IgD-negative memory B cell (primary cell): Measurements from ENCODE around the gene EID1. TPM values are rescaled to one million over a fixed set of nuclear protein-coding genes. Genes with fewer than 3 reads are reported as not detected.

ENCODE experiments used
- H3K27ac Mint-ChIP-seq, 3 donors: one replicate each; pipeline ENCODE4 v1.8.0; 2020 to 2022; ENCODE audit warnings: mild to moderate bottlenecking in 3 of 3, mixed read lengths in 3 of 3, moderate library complexity in 1 of 3
- H3K27me3 Mint-ChIP-seq: one replicate; pipeline ENCODE4 v1.8.0; 2021; ENCODE audit warnings: mixed read lengths
- H3K36me3 Mint-ChIP-seq: one replicate; pipeline ENCODE4 v1.8.0; 2020; ENCODE audit warnings: mild to moderate bottlenecking, mixed read lengths
- H3K4me1 Mint-ChIP-seq, 3 donors: one replicate each; pipeline ENCODE4 v1.8.0; 2020 to 2022; ENCODE audit warnings: mixed read lengths in 3 of 3, mild to moderate bottlenecking in 1 of 3
- H3K4me3 Mint-ChIP-seq, 4 donors: one replicate each; pipeline ENCODE4 v1.8.0; 2020 to 2022; ENCODE audit warnings: mild to moderate bottlenecking in 4 of 4, mixed read lengths in 4 of 4, moderate library complexity in 3 of 4
- H3K9me3 Mint-ChIP-seq, 3 donors: one replicate each; pipeline ENCODE4 v1.8.0; 2020 to 2021; ENCODE audit warnings: mixed read lengths in 3 of 3, mild to moderate bottlenecking in 1 of 3
- polyA plus RNA-seq: library from polyadenylated mRNA; unstranded; fragments of 300-500 nt; fragmentation: Illumina TruSeq; gene quantifications from one replicate; pipeline ENCODE4 v1.2.3, GENCODE V29; 2021

EID1 gene
- polyA plus RNA-seq, 1 donor from 2014 or later: 140 TPM

DNA sequence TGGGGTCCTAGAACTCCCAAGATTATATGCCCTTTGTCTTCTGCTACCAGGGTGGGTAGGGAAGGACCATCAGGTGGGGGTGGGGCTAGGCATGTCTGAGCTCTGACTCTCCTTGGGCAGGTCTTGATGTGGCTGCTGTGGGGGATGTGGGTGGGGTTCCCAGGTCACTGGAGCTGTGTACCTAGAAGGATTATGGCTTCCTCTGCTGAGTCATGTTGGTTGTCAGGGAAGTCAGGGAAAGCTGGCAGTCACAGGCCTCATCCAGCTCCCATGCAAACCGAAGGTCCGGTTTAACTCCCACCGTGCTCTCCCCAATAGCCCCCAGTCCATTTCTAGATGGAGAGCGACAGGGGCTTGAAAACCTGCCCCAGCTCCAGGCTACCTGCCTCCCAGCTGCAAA is 35.2 kb downstream of the EID1 start:
- Mint-ChIP-seq H3K36me3 (no peaks in the 10 kb centered on the region), H3K27me3 (peaks cover 4% of the 10 kb centered on the region), H3K4me3 (no peak overlapping the region)

DNA sequence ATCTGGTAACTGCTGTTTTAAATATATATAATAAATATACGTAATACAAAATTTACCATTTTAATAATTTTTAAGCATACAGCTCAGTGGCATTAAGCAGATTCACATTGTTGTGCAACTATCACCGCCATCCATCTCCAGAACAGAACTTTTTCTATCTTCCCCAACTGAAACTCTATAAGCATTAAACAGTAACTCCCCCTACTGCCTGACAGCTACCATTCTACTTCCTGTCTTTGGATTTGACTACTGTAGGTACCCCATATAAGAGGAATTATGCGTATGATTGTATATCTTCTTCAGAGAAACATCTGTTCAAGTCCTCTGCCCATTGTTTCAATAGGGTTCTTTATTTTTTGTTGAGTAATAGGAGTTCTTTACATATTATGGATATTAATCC is 36.8 kb downstream of the EID1 start:
- Mint-ChIP-seq H3K27me3 (peaks cover 8% of the 10 kb centered on the region), H3K27ac (no peak overlapping the region), H3K36me3 (peaks cover 1% of the 10 kb centered on the region), H3K9me3 (peaks cover 0 to 3% (median 0%) of the 10 kb centered on the region in 3 donors), H3K4me1 (peaks cover 0 to 3% (median 0%) of the 10 kb centered on the region in 3 donors), H3K4me3 (no peak overlapping the region)

More for the DNA sequence above, 35.2 kb downstream of the EID1 start:
- Mint-ChIP-seq H3K27ac (no peak overlapping the region), H3K4me1 (no peaks in the 10 kb centered on the region), H3K9me3 (peaks cover 0 to 3% (median 0%) of the 10 kb centered on the region in 3 donors)

DNA sequence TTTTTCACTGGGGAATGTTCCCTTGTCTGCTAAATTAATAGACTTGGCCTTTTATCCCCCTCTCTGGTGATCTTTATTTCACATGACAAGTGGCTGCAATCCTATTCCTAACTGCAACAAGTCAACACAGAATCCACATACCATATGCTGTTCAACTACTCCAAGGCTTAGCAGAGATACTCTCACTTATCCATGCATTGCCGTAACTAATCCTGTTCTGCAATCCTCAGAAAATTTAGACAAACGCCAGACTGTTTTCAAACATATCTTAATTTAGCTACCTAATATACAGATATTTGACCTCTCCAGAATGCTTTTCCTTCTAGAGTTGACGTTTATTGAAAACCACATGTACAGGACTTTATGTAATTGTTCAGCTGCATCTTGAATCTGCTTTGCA is 37.9 kb downstream of the EID1 start:
- no peak overlapping the region for H3K27ac Mint-ChIP-seq
- H3K36me3 Mint-ChIP-seq: peaks cover 1% of the 10 kb centered on the region
- peaks cover 0 to 4% (median 0%) of the 10 kb centered on the region in 3 donors for H3K9me3 Mint-ChIP-seq
- H3K4me3 Mint-ChIP-seq: no peak overlapping the region
- peaks cover 0 to 3% (median 0%) of the 10 kb centered on the region in 3 donors for H3K4me1 Mint-ChIP-seq
- peaks cover 12% of the 10 kb centered on the region for H3K27me3 Mint-ChIP-seq

GRCh38 chr15:48916721-48917120 is 38.8 kb downstream of the EID1 start:
- peaks cover 0 to 2% (median 0%) of the 10 kb centered on the region in 3 donors for H3K9me3 Mint-ChIP-seq
- no peak overlapping the region for H3K4me3 Mint-ChIP-seq
- peaks cover 0 to 3% (median 0%) of the 10 kb centered on the region in 3 donors for H3K4me1 Mint-ChIP-seq
- no peak overlapping the region for H3K27ac Mint-ChIP-seq
- peaks cover 14% of the 10 kb centered on the region for H3K27me3 Mint-ChIP-seq
- H3K36me3 Mint-ChIP-seq: peaks cover 1% of the 10 kb centered on the region

DNA sequence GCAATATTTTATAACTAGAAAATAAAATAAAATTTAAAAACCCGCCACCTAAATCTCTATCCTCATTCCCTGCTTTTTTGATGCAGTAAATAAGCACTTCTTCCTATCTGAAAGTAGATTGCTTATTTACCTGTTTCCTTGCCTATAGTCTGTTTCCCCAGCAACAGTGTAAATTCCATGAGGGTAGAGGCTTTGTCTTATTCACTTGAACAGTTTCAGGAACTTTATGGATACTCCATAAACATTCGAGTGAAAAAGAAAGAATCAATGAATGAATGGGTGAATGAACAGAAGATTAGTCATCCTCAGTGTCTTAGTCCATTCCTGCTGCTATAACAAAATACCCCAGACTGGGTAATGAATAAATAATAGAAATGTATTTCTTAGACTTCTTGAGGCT is 44.1 kb downstream of the EID1 start:
- Mint-ChIP-seq H3K36me3 (peaks cover 1% of the 10 kb centered on the region), H3K27me3 (peaks cover 10% of the 10 kb centered on the region), H3K9me3 (peaks cover 0 to 2% (median 0%) of the 10 kb centered on the region in 3 donors), H3K4me1 (peaks cover 0 to 3% (median 0%) of the 10 kb centered on the region in 3 donors), H3K27ac (no peak overlapping the region), H3K4me3 (no peak overlapping the region)

GRCh38 chr15:48924528-48925393 is 46.8 kb downstream of the EID1 start:
- Mint-ChIP-seq H3K4me3 (no peak overlapping the region), H3K4me1 (peaks cover 0 to 2% (median 0%) of the 10 kb centered on the region in 3 donors), H3K9me3 (peaks cover 0 to 2% (median 0%) of the 10 kb centered on the region in 3 donors), H3K27me3 (peaks cover 7% of the 10 kb centered on the region), H3K36me3 (no peaks in the 10 kb centered on the region), H3K27ac (no peak overlapping the region)

- Mint-ChIP-seq H3K9me3 (peaks cover 0 to 2% (median 0%) of the 10 kb centered on the region in 3 donors), H3K36me3 (no peaks in the 10 kb centered on the region), H3K4me1 (peaks cover 0 to 2% (median 0%) of the 10 kb centered on the region in 3 donors), H3K4me3 (no peak overlapping the region), H3K27me3 (peaks cover 4% of the 10 kb centered on the region), H3K27ac (no peak overlapping the region)
These were observed 47.8 kb downstream of the EID1 start for GRCh38 chr15:48925714-48926223.

DNA sequence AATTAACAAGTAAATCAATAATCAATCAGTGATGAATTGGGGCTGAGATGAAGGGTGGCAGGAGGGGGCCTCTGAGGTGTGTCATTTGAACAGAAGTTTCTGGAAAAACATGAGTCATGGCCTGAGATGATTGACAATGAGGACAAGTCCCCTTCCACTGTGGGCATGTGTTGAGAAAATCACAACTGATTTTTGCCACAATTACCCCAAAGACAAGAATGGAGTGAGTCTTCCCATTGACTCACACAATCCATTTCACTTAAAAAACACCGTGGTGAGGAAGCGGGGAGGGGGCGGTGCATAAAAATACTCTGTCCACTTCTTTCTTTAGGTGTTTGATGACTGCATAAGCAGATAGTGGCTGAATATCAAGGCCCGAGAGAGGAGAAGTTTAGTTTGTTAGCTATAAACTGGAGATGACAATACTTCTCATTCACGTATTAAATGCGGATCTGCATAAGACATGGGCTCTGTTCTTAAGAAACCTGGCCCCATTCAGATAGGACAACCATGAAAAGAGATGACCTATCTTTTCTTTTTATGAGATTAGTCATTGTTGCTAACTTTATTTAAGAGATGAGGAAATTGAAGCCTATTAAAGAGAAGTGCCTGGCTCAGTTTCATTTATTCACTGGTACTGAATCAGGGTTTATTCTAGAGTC is 51.1 kb downstream of the EID1 start:
- H3K9me3 Mint-ChIP-seq: peaks cover 0 to 2% (median 0%) of the 10 kb centered on the region in 3 donors
- no peak overlapping the region for H3K4me3 Mint-ChIP-seq
- no peak overlapping the region for H3K27ac Mint-ChIP-seq
- H3K4me1 Mint-ChIP-seq: peaks cover 0 to 2% (median 0%) of the 10 kb centered on the region in 3 donors
- H3K27me3 Mint-ChIP-seq: peaks cover 6% of the 10 kb centered on the region
- no peaks in the 10 kb centered on the region for H3K36me3 Mint-ChIP-seq

DNA sequence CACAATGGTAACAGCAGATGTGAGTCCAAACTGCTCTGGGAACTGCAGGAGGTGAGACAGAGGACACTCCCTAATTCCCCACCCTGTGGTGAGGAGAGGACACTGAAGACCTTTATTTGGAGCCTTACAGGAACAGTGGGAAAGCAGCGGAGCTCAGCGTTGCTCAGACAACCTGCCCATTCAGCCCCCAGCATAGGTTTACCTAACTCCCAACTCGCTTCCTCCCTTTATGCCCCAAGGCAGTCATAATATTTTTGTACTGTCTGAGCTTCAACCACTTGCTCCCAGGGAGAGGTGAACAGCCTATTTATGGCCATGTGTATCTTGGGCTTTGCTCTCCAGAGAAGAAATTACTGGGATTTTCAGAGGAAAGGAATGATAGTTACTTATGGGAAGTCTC is 51.7 kb downstream of the EID1 start:
- Mint-ChIP-seq H3K27me3 (peaks cover 6% of the 10 kb centered on the region), H3K4me1 (peaks cover 0 to 2% (median 0%) of the 10 kb centered on the region in 3 donors), H3K4me3 (no peak overlapping the region), H3K27ac (no peak overlapping the region), H3K9me3 (peaks cover 0 to 2% (median 0%) of the 10 kb centered on the region in 3 donors), H3K36me3 (no peaks in the 10 kb centered on the region)

Other genes starting within 250 kb of the EID1 start
- gene FBN1, start 232.4 kb upstream of the EID1 start, polyA plus RNA-seq: not detected
- gene CEP152, start 67.1 kb upstream of the EID1 start, polyA plus RNA-seq: 8.4 TPM
- not detected for gene SHC4, start 85.8 kb downstream of the EID1 start, polyA plus RNA-seq
- 31.5 TPM for gene SECISBP2L, start 168.3 kb downstream of the EID1 start, polyA plus RNA-seq